GM23338 (cell line): ENCODE results near the gene CPNE2. TPM values are rescaled to one million over a fixed set of nuclear protein-coding genes. Genes with fewer than 3 reads are reported as not detected.

Experiments used
- ATAC-seq: fragments of 200-7000 bp; cut with Tn5 transposase; 3 replicates; pipeline ENCODE4 v1.9.1; 2020
- DNase-seq: peaks from one replicate; pipeline ENCODE4 v3.0.0-alpha.2; 2015; ENCODE audit warnings: low spot score
- H2AFZ ChIP-seq: fragments of 200-600 bp; sonication (generic); 2 replicates; pipeline ENCODE4 v1.8.0; 2016; ENCODE audit warnings: antibody characterized with exemption, mild to moderate bottlenecking, moderate library complexity
- H3F3A ChIP-seq: fragments of 200-600 bp; sonication (generic); replicated peaks from 2 replicates; pipeline ENCODE4 v1.8.0; 2017; ENCODE audit warnings: antibody characterized with exemption, mixed run types, low read depth
- H3K27ac ChIP-seq: fragments of 200-600 bp; sonication (generic); 2 replicates; pipeline ENCODE4 v1.6.1; 2016; ENCODE audit warnings: low read depth
- H3K27me3 ChIP-seq: fragments of 200-600 bp; sonication (generic); 2 replicates; pipeline ENCODE4 v1.8.0; 2016; ENCODE audit warnings: mild to moderate bottlenecking, mixed run types, moderate library complexity; ENCODE audit not compliant: insufficient read depth
- H3K36me3 ChIP-seq: fragments of 200-600 bp; sonication (generic); 2 replicates; pipeline ENCODE4 v1.8.0; 2016; ENCODE audit warnings: mild to moderate bottlenecking; ENCODE audit not compliant: insufficient read depth
- H3K4me1 ChIP-seq: fragments of 200-600 bp; sonication (generic); 2 replicates; pipeline ENCODE4 v1.8.0; 2016; ENCODE audit warnings: mild to moderate bottlenecking, moderate library complexity; ENCODE audit not compliant: insufficient read depth
- H3K4me2 ChIP-seq: fragments of 200-600 bp; sonication (generic); 2 replicates; pipeline ENCODE4 v1.7.1; 2017; ENCODE audit warnings: mixed run types
- H3K4me3 ChIP-seq: fragments of 200-600 bp; sonication (generic); 2 replicates; pipeline ENCODE4 v1.6.1; 2016; ENCODE audit warnings: mixed run types
- H3K79me2 ChIP-seq: fragments of 200-600 bp; sonication (generic); replicated peaks from 2 replicates; pipeline ENCODE4 v1.8.0; 2017; ENCODE audit warnings: mild to moderate bottlenecking; ENCODE audit not compliant: insufficient read depth
- H3K9me2 ChIP-seq: fragments of 200-600 bp; sonication (generic); 2 replicates; pipeline ENCODE4 v1.8.0; 2017; ENCODE audit not compliant: insufficient read depth
- H4K20me1 ChIP-seq: fragments of 200-600 bp; sonication (generic); replicated peaks from 2 replicates; pipeline ENCODE4 v1.8.0; 2017; ENCODE audit warnings: mild to moderate bottlenecking; ENCODE audit not compliant: insufficient read depth
- H3K27ac Mint-ChIP-seq: 2 replicates; pipeline ENCODE4 v1.8.0; 2020; ENCODE audit warnings: inconsistent platforms, mild to moderate bottlenecking, moderate library complexity, mixed read lengths
- H3K27me3 Mint-ChIP-seq: 3 replicates; pipeline ENCODE4 v1.8.0; 2022; ENCODE audit warnings: low read depth, mild to moderate bottlenecking, moderate library complexity, mixed read lengths, inconsistent platforms; ENCODE audit not compliant: insufficient read depth, poor library complexity
- H3K36me3 Mint-ChIP-seq: 3 replicates; pipeline ENCODE4 v1.8.0; 2021; ENCODE audit warnings: low read depth, mild to moderate bottlenecking, inconsistent platforms, moderate library complexity, mixed read lengths
- H3K4me1 Mint-ChIP-seq: 3 replicates; pipeline ENCODE4 v1.8.0; 2020; ENCODE audit warnings: mild to moderate bottlenecking, inconsistent platforms, mixed read lengths
- H3K4me3 Mint-ChIP-seq: 3 replicates; pipeline ENCODE4 v1.8.0; 2021; ENCODE audit warnings: moderate library complexity, mild to moderate bottlenecking, inconsistent platforms, mixed read lengths
- H3K9me3 Mint-ChIP-seq: 3 replicates; pipeline ENCODE4 v1.8.0; 2020; ENCODE audit warnings: moderate library complexity, mild to moderate bottlenecking, inconsistent platforms, mixed read lengths
- ZNF114 ChIP-seq: fragments of 250-450 bp; sonication (Bioruptor Pico); IDR thresholded peaks from 2 replicates; pipeline ENCODE4 v1.5.0; 2020; ENCODE audit warnings: mild to moderate bottlenecking, moderate library complexity
- ZNF462 ChIP-seq: fragments of 250-450 bp; sonication (Bioruptor Pico); IDR thresholded peaks from 2 replicates; pipeline ENCODE4 v1.5.0; 2020; ENCODE audit warnings: mild to moderate bottlenecking, moderate library complexity
- polyA plus RNA-seq: library from polyadenylated mRNA; unstranded; fragments of >200 nt; fragmentation: Nextera tagmentation; extraction: Ambion mirVana; gene quantifications from 2 replicates; pipeline ENCODE4 v1.2.1, GENCODE V29; 2016
- total RNA-seq: library from RNA; depleted of rRNA; stranded (reverse); fragments of >200 nt; shearing (Covaris generic); gene quantifications from 2 replicates; pipeline ENCODE4 v1.2.3, GENCODE V29; 2014; rRNA removed

CPNE2 gene
- total and polyA plus RNA-seq, 2 experiments from 2014 or later: 7.1 to 11.3 TPM

DNA sequence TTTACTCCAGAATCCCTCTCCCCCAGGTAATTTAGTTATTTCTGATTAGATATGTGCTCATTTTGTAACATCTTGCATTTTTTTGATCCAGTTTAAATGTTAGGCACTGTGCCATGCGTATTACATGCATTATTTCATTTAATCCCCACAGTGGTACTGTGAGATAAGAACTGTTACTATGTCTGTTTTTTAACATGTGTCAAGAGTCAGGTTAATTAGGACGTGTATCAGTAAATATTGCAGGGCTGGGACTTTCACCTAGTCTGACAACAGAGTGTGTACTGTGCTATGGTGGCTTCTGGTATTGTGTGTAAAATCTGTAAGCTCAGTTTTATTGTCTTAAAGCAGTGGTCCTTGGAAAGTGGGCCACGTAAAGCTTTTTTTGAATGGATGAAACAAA lies 104.4 kb downstream of the CPNE2 start:
- no peaks in the 10 kb centered on the region for H3K36me3 ChIP-seq
- ATAC-seq (no peak), DNase-seq (no peak)
- no peaks in the 10 kb centered on the region for H3K27me3 Mint-ChIP-seq
- peaks cover 8% of the 10 kb centered on the region for H3K4me1 Mint-ChIP-seq
- no peaks in the 10 kb centered on the region for H3K9me2 ChIP-seq
- H3K4me1 ChIP-seq: peaks cover 4% of the 10 kb centered on the region; the same call in 1 of the 2 replicates
- no peaks in the 10 kb centered on the region for H3K27me3 ChIP-seq
- H2AFZ ChIP-seq: no peak overlapping the region
- H3K79me2 ChIP-seq: peaks cover 78% of the 10 kb centered on the region
- no peak overlapping the region for H3K4me3 Mint-ChIP-seq
- H3K27ac ChIP-seq: no peak overlapping the region
- H3K27ac Mint-ChIP-seq: no peak overlapping the region
- TF ChIP-seq ZNF462 (CRISPR knock-in tag): no peak
- no peak for TF ChIP-seq ZNF114 (CRISPR knock-in tag)
- no peak overlapping the region for H3K4me2 ChIP-seq
- no peak overlapping the region for H3K4me3 ChIP-seq
- no peaks in the 10 kb centered on the region for H3F3A ChIP-seq
- H3K9me3 Mint-ChIP-seq: peaks cover 13% of the 10 kb centered on the region
- peaks cover 17% of the 10 kb centered on the region; the same call in 1 of the 2 replicates for H4K20me1 ChIP-seq
- peaks cover 17% of the 10 kb centered on the region for H3K36me3 Mint-ChIP-seq

Other genes starting within 250 kb of the CPNE2 start
- gene SLC12A3, start 227.4 kb upstream of the CPNE2 start, total RNA-seq: not detected in 2 replicates
- not detected in 2 replicates for gene SLC12A3, start 227.4 kb upstream of the CPNE2 start, polyA plus RNA-seq
- 42.7 and 44.1 TPM in 2 replicates for gene HERPUD1, start 160.4 kb upstream of the CPNE2 start, total RNA-seq
- 33.6 and 41.1 TPM in 2 replicates for gene HERPUD1, start 160.4 kb upstream of the CPNE2 start, polyA plus RNA-seq
- not detected in 2 replicates for gene CETP, start 130.6 kb upstream of the CPNE2 start, total RNA-seq
- 0.12 TPM in 1 of 2 replicates, not detected in the other for gene CETP, start 130.6 kb upstream of the CPNE2 start, polyA plus RNA-seq
- gene NLRC5, start 103.0 kb upstream of the CPNE2 start, total RNA-seq: 3.9 and 8.1 TPM in 2 replicates
- gene NLRC5, start 103.0 kb upstream of the CPNE2 start, polyA plus RNA-seq: 1.4 and 2.3 TPM in 2 replicates
- gene PSME3IP1, start 93.5 kb downstream of the CPNE2 start, total RNA-seq: 78.0 and 111 TPM in 2 replicates
- gene PSME3IP1, start 93.5 kb downstream of the CPNE2 start, polyA plus RNA-seq: 93.2 and 105 TPM in 2 replicates
- gene RSPRY1, start 93.7 kb downstream of the CPNE2 start, total RNA-seq: 35.9 and 39.7 TPM in 2 replicates
- gene RSPRY1, start 93.7 kb downstream of the CPNE2 start, polyA plus RNA-seq: 20.4 and 25.8 TPM in 2 replicates
- gene ARL2BP, start 152.7 kb downstream of the CPNE2 start, total RNA-seq: 13.2 and 13.4 TPM in 2 replicates
- 10.3 and 10.9 TPM in 2 replicates for gene ARL2BP, start 152.7 kb downstream of the CPNE2 start, polyA plus RNA-seq
- 2.1 and 6.1 TPM in 2 replicates for gene PLLP, start 192.1 kb downstream of the CPNE2 start, total RNA-seq
- 1.3 and 1.9 TPM in 2 replicates for gene PLLP, start 192.1 kb downstream of the CPNE2 start, polyA plus RNA-seq